Measurements from ENCODE around the gene PROCA1.
"Not testable (repeated sequence)": the region's sequence is repeated elsewhere in the genome, so short reads cannot be mapped to it uniquely, and the experiment has no call there.

The PROCA1 gene

DNA sequence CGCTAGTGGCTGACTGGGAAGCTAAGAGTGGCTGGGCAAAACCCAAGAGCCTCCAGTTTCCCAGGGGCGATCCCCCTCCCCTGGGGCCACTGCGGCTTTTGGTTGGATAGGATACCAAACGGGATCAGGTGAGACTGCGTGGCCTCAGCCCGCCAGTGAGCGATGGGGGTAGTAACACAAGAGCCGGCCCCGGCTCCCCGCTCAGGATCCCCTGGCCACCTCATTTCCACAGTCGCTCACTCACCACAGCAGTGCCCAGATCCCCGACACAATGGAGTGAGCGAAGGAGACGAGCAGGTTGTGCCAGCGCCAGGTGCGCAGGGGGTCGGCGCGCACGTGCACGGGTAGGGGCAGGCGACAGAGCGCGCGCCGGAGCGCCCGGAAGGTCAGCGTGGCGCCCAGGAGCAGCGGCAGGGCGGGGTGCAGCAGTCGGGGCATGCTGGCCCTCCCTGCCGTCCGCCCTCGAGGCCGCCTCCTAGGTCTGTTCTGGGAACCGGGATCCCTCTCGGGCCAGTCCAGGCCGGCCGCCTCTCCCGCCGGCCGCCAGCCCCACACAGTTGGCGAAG is 14.1 kb upstream of the PROCA1 start:
- peak; percentile 93 for DNase-seq

GRCh38 chr17:28725166-28725659 is 13.5 kb upstream of the PROCA1 start:
- DNase-seq = peak; percentile 47

GRCh38 chr17:28724500-28725165 is 12.9 kb upstream of the PROCA1 start:
- no peak for DNase-seq

GRCh38 chr17:28723836-28724499 is 12.3 kb upstream of the PROCA1 start:
- DNase-seq = not testable (repeated sequence)

- DNase-seq = no peak
Observed at GRCh38 chr17:28723159-28723835, 11.6 kb upstream of the PROCA1 start.

GRCh38 chr17:28722417-28723158 is 10.9 kb upstream of the PROCA1 start:
- no peak for DNase-seq

- DNase-seq = not testable (repeated sequence)
Observed at GRCh38 chr17:28720997-28721329, 9.3 kb upstream of the PROCA1 start.

DNA sequence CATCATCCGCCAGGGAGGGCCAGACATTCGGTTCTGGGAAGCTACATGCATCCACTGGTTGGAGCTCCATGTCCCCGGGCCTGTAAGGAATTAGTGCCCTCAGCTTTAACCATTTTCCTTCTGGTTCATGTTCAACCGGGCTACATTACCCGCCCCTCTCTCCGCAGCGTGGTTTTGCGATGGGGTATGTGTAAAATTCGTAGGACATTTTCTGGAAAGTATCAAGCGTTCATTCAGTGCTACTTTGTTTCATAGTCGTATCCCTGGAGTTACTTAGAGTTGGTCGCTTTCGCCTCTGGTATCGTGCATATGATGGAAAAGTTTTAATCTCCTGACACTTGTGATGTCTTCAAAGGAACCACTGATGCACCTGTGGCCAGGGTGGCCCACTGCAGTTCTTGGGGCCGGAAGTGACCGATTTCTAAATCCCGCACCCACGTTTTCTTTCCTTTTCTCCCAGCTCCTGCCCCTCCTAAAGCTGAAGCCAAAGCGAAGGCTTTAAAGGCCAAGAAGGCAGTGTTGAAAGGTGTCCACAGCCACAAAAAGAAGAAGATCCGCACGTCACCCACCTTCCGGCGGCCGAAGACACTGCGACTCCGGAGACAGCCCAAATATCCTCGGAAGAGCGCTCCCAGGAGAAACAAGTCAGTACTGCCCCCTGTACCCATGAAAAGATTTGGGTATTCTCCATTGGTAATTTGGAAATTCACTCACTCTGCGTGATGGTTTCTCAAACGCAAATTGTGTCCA is 8.7 kb upstream of the PROCA1 start:
- no peak for DNase-seq

- no peak for DNase-seq
Observed at GRCh38 chr17:28719021-28719433, 7.3 kb upstream of the PROCA1 start.

- no peak for DNase-seq
Observed at GRCh38 chr17:28718333-28719020, 6.8 kb upstream of the PROCA1 start.

DNA sequence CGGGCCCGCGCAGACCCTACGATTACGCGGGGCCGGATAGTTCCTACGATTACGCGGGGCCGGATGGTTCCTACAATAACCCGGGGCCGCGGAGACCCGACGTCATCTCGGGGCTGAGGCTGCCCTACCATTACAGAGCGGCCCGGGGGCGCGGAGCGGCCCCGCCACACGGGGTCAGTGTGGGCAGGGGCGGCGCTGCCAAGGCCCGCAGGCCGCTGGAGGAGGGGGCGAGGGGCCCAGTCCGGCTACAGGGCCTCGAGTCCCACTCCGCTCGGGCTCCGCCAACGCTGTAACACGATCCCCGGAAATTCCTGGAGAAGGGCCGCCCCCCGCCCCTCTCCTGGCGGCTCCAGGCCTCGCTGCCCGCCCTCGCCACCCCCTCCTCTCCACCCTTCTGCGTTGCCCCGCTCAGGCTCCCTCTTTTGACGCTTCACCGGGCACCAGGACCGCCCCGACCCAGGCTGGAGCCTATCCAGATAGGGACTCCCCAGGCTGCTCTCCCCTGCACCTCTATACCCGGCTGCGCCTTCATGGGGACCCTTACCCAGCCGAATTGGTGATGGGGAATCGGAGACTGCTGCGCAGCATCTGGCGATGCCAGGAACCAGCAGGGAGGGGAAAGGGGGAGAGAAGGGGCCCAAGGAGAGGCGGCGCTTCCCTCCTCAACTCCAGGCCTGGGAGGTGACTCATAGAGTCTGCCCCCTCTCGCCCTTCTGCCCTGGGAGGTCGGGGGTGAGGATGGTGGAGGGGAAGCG is 6.1 kb upstream of the PROCA1 start, which contains the start of gene RAB34:
TSS of gene RAB34 (minus strand) at position 291 of the 755 bp plus-strand sequence. CDS start 602 bp downstream, outside the sequence.
- DNase-seq = no peak

DNA sequence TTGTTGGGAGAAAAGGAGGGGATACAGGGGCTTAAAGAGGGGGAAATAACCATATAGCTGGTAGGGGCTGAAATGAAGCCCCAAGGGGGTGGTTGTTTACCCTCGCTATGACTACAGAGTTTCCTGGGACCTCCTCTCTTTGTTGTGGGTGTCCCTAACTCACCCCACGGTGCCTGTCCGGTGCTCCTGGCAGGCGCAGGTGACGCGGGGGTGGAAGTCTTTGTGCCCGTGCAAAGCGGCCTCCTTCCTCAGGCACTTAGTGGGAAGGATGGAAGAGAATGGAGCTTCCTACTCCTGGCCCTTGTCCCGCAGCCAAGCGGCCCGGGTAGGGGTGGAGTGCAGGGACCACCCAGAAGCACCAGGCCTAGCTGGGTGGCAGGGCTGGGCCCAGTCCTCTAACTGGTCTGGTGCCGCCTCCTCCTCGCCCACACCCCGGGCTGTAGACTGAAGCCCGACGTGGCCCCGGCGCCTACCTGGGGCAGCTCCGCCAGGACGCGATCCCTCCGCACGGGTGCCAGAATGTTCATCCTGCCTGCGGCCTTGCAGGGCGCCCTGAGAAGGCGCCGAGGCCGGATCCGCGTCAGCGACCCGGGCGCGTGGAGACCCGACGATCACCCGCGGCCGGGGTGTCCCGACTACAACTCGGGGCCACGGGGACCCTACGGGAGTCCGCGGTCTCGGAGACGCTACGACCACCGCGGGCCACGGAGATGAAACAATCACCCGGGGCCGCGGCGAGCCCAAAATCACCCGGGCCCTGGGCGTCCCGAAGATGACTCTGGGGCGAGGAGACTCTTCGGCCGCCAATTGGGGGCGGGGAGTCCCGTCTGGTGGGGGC is 5.3 kb upstream of the PROCA1 start:
- no peak for DNase-seq

GRCh38 chr17:28715217-28715616 is 3.5 kb upstream of the PROCA1 start:
- DNase-seq = no peak

GRCh38 chr17:28714281-28714680 is 2.6 kb upstream of the PROCA1 start:
- no peak for DNase-seq

DNA sequence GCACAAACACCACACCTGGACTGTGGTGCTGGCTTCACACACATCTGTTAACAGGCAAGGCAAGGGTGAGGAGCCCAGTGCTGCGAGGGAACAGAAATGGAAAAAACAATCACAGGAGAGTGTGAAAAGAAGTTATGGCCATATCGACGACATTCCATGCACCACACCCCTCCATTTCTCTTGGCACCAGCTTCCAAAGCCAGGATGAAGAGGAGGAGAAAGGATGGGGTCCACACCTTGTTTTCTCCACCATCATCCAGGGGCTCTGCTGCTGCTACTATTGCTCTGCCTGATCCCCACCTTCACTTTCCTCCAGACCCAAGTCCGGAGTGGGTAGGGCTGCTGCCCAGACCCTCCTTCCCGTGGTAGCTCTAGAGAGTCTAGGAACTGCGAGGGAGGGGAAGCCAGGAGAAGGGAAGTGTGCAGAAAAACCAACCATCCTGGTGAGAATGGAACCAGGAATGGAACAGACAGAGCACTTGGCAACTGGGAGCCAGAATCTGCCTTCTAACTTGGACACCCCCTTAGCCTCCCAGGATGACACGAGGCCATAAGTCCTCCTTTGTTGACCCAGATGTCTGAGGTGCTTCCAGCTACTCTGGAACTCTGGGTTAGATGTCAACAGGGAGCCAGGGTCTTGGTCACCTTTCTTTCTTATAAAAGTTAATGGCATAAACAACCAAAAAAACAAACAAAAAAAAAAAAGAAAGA is 1.2 kb upstream of the PROCA1 start:
- DNase-seq = no peak

GRCh38 chr17:28712032-28712704 is 480 bp upstream of the PROCA1 start:
- DNase-seq = no peak

GRCh38 chr17:28710861-28711722 is 596 bp downstream of the PROCA1 start:
- DNase-seq = peak; percentile 87
